HG03520 (cell line): Measurements from ENCODE around the gene POR.
"Not testable (repeated sequence)": the region's sequence is repeated elsewhere in the genome, so short reads cannot be mapped to it uniquely, and the experiment has no call there.

Source experiments
- ATAC-seq: cut with Tn5 transposase; IDR thresholded peaks from one replicate; pipeline ENCODE4 v1.9.1; 2021; ENCODE audit warnings: mild to moderate bottlenecking, moderate library complexity; ENCODE audit not compliant: unreplicated experiment

Gene POR

GRCh38 chr7:76016191-76016947 lies 101.4 kb downstream of the POR start:
- ATAC-seq: no peak

- not testable (repeated sequence) for ATAC-seq
Observed at GRCh38 chr7:76018520-76018919, 103.6 kb downstream of the POR start.

- no peak for ATAC-seq
Observed at GRCh38 chr7:76020031-76020714, 105.2 kb downstream of the POR start.

- ATAC-seq: no peak
Observed at GRCh38 chr7:76022026-76022780, 107.2 kb downstream of the POR start.

GRCh38 chr7:76023002-76023401 lies 108.0 kb downstream of the POR start:
- no peak for ATAC-seq

- ATAC-seq: not testable (repeated sequence)
Observed at GRCh38 chr7:76029682-76030081, 114.7 kb downstream of the POR start.

- no peak for ATAC-seq
Observed at GRCh38 chr7:76031964-76032363, 117.0 kb downstream of the POR start.
